Gastrocnemius medialis (tissue), 4 donors: ENCODE results near the gene EEF1AKMT2. TPM values are rescaled to one million over a fixed set of nuclear protein-coding genes. Genes with fewer than 3 reads are reported as not detected.

Source experiments
- ATAC-seq, 2 donors: fragments of 150-250 bp; one replicate each; pipeline ENCODE4 v1.9.1; 2016
- DNase-seq, 2 donors: peaks; one replicate each; pipeline ENCODE4 v3.0.0-alpha.2; 2019
- H3K27ac ChIP-seq, 4 donors: fragments of 200-600 bp; sonication (generic); 1 replicate in 1 of 4; 2 replicates in 3 of 4; pipeline ENCODE4 v1.5.1; 2016 to 2018; ENCODE audit warnings: mild to moderate bottlenecking in 2 of 4, moderate library complexity in 1 of 4
- H3K27me3 ChIP-seq, 3 donors: fragments of 200-600 bp; sonication (generic) in 2 of 3; 1 replicate in 1 of 3; 2 replicates in 2 of 3; pipeline versions ENCODE4 v1.5.1 to v1.6.0; 2016 to 2019; ENCODE audit warnings: mild to moderate bottlenecking in 1 of 3, moderate library complexity in 1 of 3
- H3K36me3 ChIP-seq, 2 donors: fragments of 200-600 bp; sonication (generic) in 1 of 2; one replicate each; pipeline ENCODE4 v1.5.1; 2017 to 2018
- H3K4me1 ChIP-seq, 2 donors: fragments of 200-600 bp; sonication (generic) in 1 of 2; one replicate each; pipeline ENCODE4 v1.5.1; 2016 to 2017; ENCODE audit warnings: mild to moderate bottlenecking in 2 of 2
- H3K4me3 ChIP-seq, 4 donors: fragments of 200-600 bp; sonication (generic) in 3 of 4; 1 replicate in 1 of 4; 2 replicates in 3 of 4; pipeline ENCODE4 v1.5.1; 2016 to 2019; ENCODE audit warnings: mild to moderate bottlenecking in 2 of 4
- H3K9me3 ChIP-seq, 3 donors: fragments of 200-600 bp; sonication (generic) in 2 of 3; 1 replicate in 1 of 3; 2 replicates in 2 of 3; pipeline ENCODE4 v1.5.1; 2016 to 2019
- POLR2A ChIP-seq, 2 donors: fragments of 450-650 bp; IDR thresholded peaks; one replicate each; pipeline ENCODE4 v1.6.1; 2017; ENCODE audit warnings: antibody characterized with exemption in 2 of 2, mild to moderate bottlenecking in 2 of 2, moderate library complexity in 2 of 2
- in situ Hi-C, 4 donors: fragments of 200-750 bp; cut with MboI; loops; one replicate each; pipeline versions ENCODE4 v1.15.0 to v1.8.0; 2017; ENCODE audit warnings: low sequenced_read_pairs in 4 of 4
- intact Hi-C: fragments of 100-400 bp; cut with DNase I; formaldehyde crosslinking; loops from one replicate; pipeline ENCODE4 v1.15.1; 2023; ENCODE audit warnings: low total_unique reads
- total RNA-seq, 4 donors: library from RNA; depleted of rRNA; stranded (reverse); fragments of >200 nt; gene quantifications; one replicate each; pipeline versions ENCODE4 v1.1.0 to v1.2.3, GENCODE V29; 2016
- TF ChIP-seq, protein P1 (sequence below), 5 experiments: fragments of 450-650 bp in 3 of 5; fragments of 200-600 bp in 2 of 5; sonication (generic) in 2 of 5; IDR thresholded peaks in 4 of 5; conservative IDR thresholded peaks in 1 of 5; 1 replicate in 4 of 5; 2 replicates in 1 of 5; pipeline ENCODE4 v1.5.1; 2016 to 2019; ENCODE audit warnings: antibody characterized with exemption in 5 of 5, mild to moderate bottlenecking in 3 of 5, moderate library complexity in 3 of 5

The EEF1AKMT2 gene
- total RNA-seq, 4 donors from 2014 or later, result 7.9 to 13.5 (median 9.6) TPM

GRCh38 chr10:124737708-124738107, 54.0 kb downstream of the EEF1AKMT2 start:
- Histone ChIP-seq H3K4me3 (no peak overlapping the region), H3K4me1 (peaks cover 99 to 100% of the 10 kb centered on the region in 2 donors), H3K9me3 (no peaks in the 10 kb centered on the region), H3K27ac (peak overlapping the region; percentile 92 to 97 (median 92)), H3K27me3 (no peaks in the 10 kb centered on the region), H3K36me3 (no peaks in the 10 kb centered on the region)
- DNase-seq (no peak), ATAC-seq (no peak)
- TF ChIP-seq, protein P1, sequence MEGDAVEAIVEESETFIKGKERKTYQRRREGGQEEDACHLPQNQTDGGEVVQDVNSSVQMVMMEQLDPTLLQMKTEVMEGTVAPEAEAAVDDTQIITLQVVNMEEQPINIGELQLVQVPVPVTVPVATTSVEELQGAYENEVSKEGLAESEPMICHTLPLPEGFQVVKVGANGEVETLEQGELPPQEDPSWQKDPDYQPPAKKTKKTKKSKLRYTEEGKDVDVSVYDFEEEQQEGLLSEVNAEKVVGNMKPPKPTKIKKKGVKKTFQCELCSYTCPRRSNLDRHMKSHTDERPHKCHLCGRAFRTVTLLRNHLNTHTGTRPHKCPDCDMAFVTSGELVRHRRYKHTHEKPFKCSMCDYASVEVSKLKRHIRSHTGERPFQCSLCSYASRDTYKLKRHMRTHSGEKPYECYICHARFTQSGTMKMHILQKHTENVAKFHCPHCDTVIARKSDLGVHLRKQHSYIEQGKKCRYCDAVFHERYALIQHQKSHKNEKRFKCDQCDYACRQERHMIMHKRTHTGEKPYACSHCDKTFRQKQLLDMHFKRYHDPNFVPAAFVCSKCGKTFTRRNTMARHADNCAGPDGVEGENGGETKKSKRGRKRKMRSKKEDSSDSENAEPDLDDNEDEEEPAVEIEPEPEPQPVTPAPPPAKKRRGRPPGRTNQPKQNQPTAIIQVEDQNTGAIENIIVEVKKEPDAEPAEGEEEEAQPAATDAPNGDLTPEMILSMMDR (IDR thresholded peaks at IDR 0.05 in 4 of 5, conservative IDR thresholded peaks at IDR 0.05 in 1 of 5), result no peak
- no peak for TF ChIP-seq POLR2A (IDR thresholded peaks at IDR 0.05)
- in situ Hi-C loops (loop anchor here in 2 of 4 donors (25.0 kb wide), 2 partner anchors 100 to 200 kb away; no protein-coding TSS in a partner anchor), intact Hi-C loops (loop anchor here (10.0 kb wide), 1 partner anchor 417 kb away; no protein-coding TSS in a partner anchor)

DNA sequence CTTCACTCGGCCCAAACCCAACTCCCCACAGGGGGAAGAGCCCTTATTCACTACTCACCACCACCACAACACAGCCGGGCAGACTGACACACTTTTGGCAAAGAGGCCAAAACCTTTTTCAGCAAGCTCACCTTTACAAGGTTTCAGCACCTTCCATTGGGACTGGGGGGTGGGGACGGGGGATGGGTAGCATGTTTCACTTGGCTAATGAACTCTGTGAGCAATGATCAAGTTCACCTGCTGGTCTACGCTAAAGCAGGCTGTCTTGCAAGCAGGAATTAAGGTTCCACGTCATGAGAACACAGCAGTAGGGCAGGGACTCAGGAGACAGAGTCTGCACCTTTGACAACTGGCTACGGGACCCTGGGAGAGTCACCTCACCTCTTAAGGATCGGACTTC, 54.5 kb downstream of the EEF1AKMT2 start:
- peak overlapping the region in 2 of 4 donors; percentile 10 to 39 for H3K4me3 ChIP-seq
- DNase-seq (no peak), ATAC-seq (no peak)
- no peak for TF ChIP-seq POLR2A (IDR thresholded peaks at IDR 0.05)
- TF ChIP-seq, protein P1 (IDR thresholded peaks at IDR 0.05 in 4 of 5, conservative IDR thresholded peaks at IDR 0.05 in 1 of 5), result no peak
- no peaks in the 10 kb centered on the region for H3K9me3 ChIP-seq
- in situ Hi-C loops (loop anchor here in 2 of 4 donors (25.0 kb wide), 2 partner anchors 100 to 200 kb away; no protein-coding TSS in a partner anchor), intact Hi-C loops (loop anchor here (10.0 kb wide), 1 partner anchor 418 kb away; no protein-coding TSS in a partner anchor)
- H3K27ac ChIP-seq, result peak overlapping the region; percentile 92 to 97 (median 92)
- H3K27me3 ChIP-seq, result no peaks in the 10 kb centered on the region
- H3K4me1 ChIP-seq, result peaks cover 99 to 100% of the 10 kb centered on the region in 2 donors
- no peaks in the 10 kb centered on the region for H3K36me3 ChIP-seq

GRCh38 chr10:124736491-124737136, 55.1 kb downstream of the EEF1AKMT2 start:
- intact Hi-C loops (loop anchor here (10.0 kb wide), 1 partner anchor 418 kb away; no protein-coding TSS in a partner anchor), in situ Hi-C loops (loop anchor here in 2 of 4 donors (25.0 kb wide), 2 partner anchors 99 to 199 kb away; no protein-coding TSS in a partner anchor)
- Histone ChIP-seq H3K27me3 (no peaks in the 10 kb centered on the region), H3K4me3 (peak overlapping the region; percentile 30 to 39 (median 37)), H3K4me1 (peaks cover 99 to 100% of the 10 kb centered on the region in 2 donors), H3K27ac (peak overlapping the region; percentile 92 to 97 (median 92)), H3K36me3 (no peaks in the 10 kb centered on the region), H3K9me3 (no peaks in the 10 kb centered on the region)
- DNase-seq (peak; percentile 90 to 95), ATAC-seq (peak; percentile 32 to 51)
- TF ChIP-seq, protein P1 (IDR thresholded peaks at IDR 0.05 in 4 of 5, conservative IDR thresholded peaks at IDR 0.05 in 1 of 5), result peak in 2 of 5 experiments; percentile 16 to 25
- peak; percentile 52 to 63 for TF ChIP-seq POLR2A (IDR thresholded peaks at IDR 0.05)

DNA sequence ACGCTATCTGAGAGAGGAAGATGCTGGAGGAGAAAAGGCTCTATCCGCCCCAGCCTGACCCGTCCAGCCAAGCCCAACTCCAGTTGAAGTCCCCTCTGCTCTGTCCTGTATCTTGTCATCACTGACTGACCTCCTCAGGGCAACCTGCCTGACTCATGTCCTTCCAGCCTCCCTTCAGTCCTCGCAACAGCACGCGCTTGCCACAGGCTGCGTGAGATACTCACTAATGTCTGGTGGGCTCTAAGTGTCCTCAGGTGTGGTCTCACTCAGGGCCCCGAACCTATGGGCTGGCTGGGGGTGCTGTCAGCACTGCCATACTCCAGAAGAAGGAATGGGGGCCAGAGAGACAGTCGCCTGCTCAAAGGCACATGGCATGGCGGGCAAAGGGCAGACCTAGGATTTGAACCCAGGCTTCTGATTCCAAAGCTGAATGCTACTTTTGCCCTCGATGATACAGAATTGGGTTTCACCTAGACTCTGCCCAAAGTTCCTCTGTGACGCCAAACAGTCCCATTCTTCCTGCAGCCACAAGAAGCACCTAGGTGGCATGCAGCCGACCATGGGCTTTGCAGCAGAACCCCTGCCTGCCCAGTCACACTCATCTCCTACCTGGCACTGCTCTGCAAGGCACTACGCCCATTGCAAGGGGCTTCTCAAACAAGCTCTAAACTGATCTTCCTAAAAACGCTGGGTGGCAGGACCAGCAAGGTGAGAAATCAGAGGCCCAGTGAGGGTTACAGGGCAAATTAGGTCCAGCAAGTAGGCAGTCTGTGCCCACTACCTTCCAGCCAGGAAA, 56.0 kb downstream of the EEF1AKMT2 start:
- no peaks in the 10 kb centered on the region for H3K9me3 ChIP-seq
- peak overlapping the region; percentile 30 to 39 (median 37) for H3K4me3 ChIP-seq
- no peak for ATAC-seq
- H3K27ac ChIP-seq, result peak overlapping the region; percentile 92 to 97 (median 92)
- no peaks in the 10 kb centered on the region for H3K36me3 ChIP-seq
- intact Hi-C loops (loop anchor here (10.0 kb wide), 1 partner anchor 419 kb away; no protein-coding TSS in a partner anchor), in situ Hi-C loops (loop anchor here in 2 of 4 donors (25.0 kb wide), 2 partner anchors 98 to 198 kb away; no protein-coding TSS in a partner anchor)
- peaks cover 100% of the 10 kb centered on the region in 2 donors for H3K4me1 ChIP-seq
- TF ChIP-seq, protein P1 (IDR thresholded peaks at IDR 0.05 in 4 of 5, conservative IDR thresholded peaks at IDR 0.05 in 1 of 5), result no peak
- no peak for TF ChIP-seq POLR2A (IDR thresholded peaks at IDR 0.05)
- no peaks in the 10 kb centered on the region for H3K27me3 ChIP-seq
- no peak for DNase-seq
